Measurements from ENCODE around the gene ZBP1.

- no peak for TF ChIP-seq POLR2A (IDR thresholded peaks at IDR 0.05; ENCODE audit: low read depth, low read length)
- TF ChIP-seq TAF1 (IDR thresholded peaks at IDR 0.05; ENCODE audit: borderline replicate concordance, low read depth, low read length), result no peak
These were observed 56.7 kb downstream of the ZBP1 start for GRCh38 chr20:57563522-57563921.

Measured in GM12892 (cell line).